B cell (primary cell): ENCODE measurements around the gene MOSPD2.

Source experiments
- EZH2 ChIP-seq: IDR thresholded peaks from 2 replicates; pipeline ENCODE4 v1.6.1; 2012; ENCODE audit warnings: borderline replicate concordance, low read depth, mild to moderate bottlenecking, moderate library complexity, low read length; ENCODE audit not compliant: insufficient read depth, poor library complexity, severe bottlenecking
- TF ChIP-seq, protein P1 (sequence below): fragments of 200-600 bp; IDR thresholded peaks from one replicate; pipeline ENCODE4 v1.8.0; 2022; ENCODE audit warnings: antibody characterized with exemption, mild to moderate bottlenecking

DNA sequence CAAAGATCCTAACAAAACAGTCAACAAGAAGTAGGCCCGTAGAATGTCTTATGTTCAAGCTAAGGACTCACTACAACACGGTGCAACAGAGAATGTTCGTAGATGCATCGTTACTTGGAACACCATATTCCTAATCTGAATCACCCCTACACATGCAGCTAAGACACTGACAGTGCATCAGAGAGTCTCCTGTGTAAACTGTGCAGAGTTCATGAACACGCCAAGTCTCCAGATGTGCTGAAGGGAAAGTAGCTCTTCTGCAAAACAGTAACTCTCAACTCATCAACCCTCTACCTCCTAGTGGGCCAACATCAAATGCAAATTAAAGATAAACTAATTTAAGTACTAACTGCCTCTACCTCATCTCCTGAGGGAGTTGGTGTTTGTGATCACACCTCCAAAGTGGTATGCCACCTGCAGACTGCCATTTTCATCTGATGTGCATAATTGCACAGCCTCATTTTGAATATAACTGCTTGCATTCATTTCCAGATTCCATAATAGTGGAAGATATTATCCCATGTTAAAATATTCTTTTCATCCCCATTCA lies 73.5 kb downstream of the MOSPD2 start:
- TF ChIP-seq, protein P1, sequence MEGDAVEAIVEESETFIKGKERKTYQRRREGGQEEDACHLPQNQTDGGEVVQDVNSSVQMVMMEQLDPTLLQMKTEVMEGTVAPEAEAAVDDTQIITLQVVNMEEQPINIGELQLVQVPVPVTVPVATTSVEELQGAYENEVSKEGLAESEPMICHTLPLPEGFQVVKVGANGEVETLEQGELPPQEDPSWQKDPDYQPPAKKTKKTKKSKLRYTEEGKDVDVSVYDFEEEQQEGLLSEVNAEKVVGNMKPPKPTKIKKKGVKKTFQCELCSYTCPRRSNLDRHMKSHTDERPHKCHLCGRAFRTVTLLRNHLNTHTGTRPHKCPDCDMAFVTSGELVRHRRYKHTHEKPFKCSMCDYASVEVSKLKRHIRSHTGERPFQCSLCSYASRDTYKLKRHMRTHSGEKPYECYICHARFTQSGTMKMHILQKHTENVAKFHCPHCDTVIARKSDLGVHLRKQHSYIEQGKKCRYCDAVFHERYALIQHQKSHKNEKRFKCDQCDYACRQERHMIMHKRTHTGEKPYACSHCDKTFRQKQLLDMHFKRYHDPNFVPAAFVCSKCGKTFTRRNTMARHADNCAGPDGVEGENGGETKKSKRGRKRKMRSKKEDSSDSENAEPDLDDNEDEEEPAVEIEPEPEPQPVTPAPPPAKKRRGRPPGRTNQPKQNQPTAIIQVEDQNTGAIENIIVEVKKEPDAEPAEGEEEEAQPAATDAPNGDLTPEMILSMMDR = no peak
- no peak for TF ChIP-seq EZH2
